ENCODE results near the gene ERC2.

Gene ERC2

GRCh38 chr3:56192001-56192400 is 276.3 kb downstream of the ERC2 start:
- DNase-seq (ENCODE audit: low read depth in 1 of 2, low spot score in 1 of 2), result no peak

- no peak for DNase-seq (ENCODE audit: low read depth in 1 of 2, low spot score in 1 of 2)
Measured at GRCh38 chr3:56190771-56191305, 277.4 kb downstream of the ERC2 start.

GRCh38 chr3:56190130-56190529 is 278.1 kb downstream of the ERC2 start:
- no peak for DNase-seq (ENCODE audit: low read depth in 1 of 2, low spot score in 1 of 2)

GRCh38 chr3:56189536-56189935 is 278.7 kb downstream of the ERC2 start:
- no peak for DNase-seq (ENCODE audit: low read depth in 1 of 2, low spot score in 1 of 2)

- DNase-seq (ENCODE audit: low read depth in 1 of 2, low spot score in 1 of 2), result no peak
Measured at GRCh38 chr3:56188201-56188600, 280.1 kb downstream of the ERC2 start.

GRCh38 chr3:56187051-56187450 is 281.2 kb downstream of the ERC2 start:
- no peak for DNase-seq (ENCODE audit: low read depth in 1 of 2, low spot score in 1 of 2)

GRCh38 chr3:56185827-56186226 is 282.4 kb downstream of the ERC2 start:
- DNase-seq (ENCODE audit: low read depth in 1 of 2, low spot score in 1 of 2), result no peak

- no peak for DNase-seq (ENCODE audit: low read depth in 1 of 2, low spot score in 1 of 2)
Measured at GRCh38 chr3:56183529-56183928, 284.7 kb downstream of the ERC2 start.

- DNase-seq (ENCODE audit: low read depth in 1 of 2, low spot score in 1 of 2), result no peak
Measured at GRCh38 chr3:56180433-56180832, 287.8 kb downstream of the ERC2 start.

- no peak for DNase-seq (ENCODE audit: low read depth in 1 of 2, low spot score in 1 of 2)
Measured at GRCh38 chr3:56173601-56174000, 294.7 kb downstream of the ERC2 start.

GRCh38 chr3:56164436-56164835 is 303.8 kb downstream of the ERC2 start:
- DNase-seq (ENCODE audit: low read depth in 1 of 2, low spot score in 1 of 2), result no peak

- DNase-seq (ENCODE audit: low read depth in 1 of 2, low spot score in 1 of 2), result no peak
Measured at GRCh38 chr3:56157693-56158362, 310.4 kb downstream of the ERC2 start.

GRCh38 chr3:56154297-56154696 is 314.0 kb downstream of the ERC2 start:
- no peak for DNase-seq (ENCODE audit: low read depth in 1 of 2, low spot score in 1 of 2)

- no peak for DNase-seq (ENCODE audit: low read depth in 1 of 2, low spot score in 1 of 2)
Measured at GRCh38 chr3:56147354-56147753, 320.9 kb downstream of the ERC2 start.

- no peak for DNase-seq (ENCODE audit: low read depth in 1 of 2, low spot score in 1 of 2)
Measured at GRCh38 chr3:56145410-56145809, 322.9 kb downstream of the ERC2 start.

- no peak for DNase-seq (ENCODE audit: low read depth in 1 of 2, low spot score in 1 of 2)
Measured at GRCh38 chr3:56144805-56145204, 323.5 kb downstream of the ERC2 start.

GRCh38 chr3:56137415-56137814 is 330.9 kb downstream of the ERC2 start:
- DNase-seq (ENCODE audit: low read depth in 1 of 2, low spot score in 1 of 2), result no peak

- DNase-seq (ENCODE audit: low read depth in 1 of 2, low spot score in 1 of 2), result no peak
Measured at GRCh38 chr3:56136514-56136913, 331.8 kb downstream of the ERC2 start.

- DNase-seq (ENCODE audit: low read depth in 1 of 2, low spot score in 1 of 2), result no peak
Measured at GRCh38 chr3:56135941-56136340, 332.3 kb downstream of the ERC2 start.

GRCh38 chr3:56133423-56133822 is 334.8 kb downstream of the ERC2 start:
- DNase-seq (ENCODE audit: low read depth in 1 of 2, low spot score in 1 of 2), result no peak

- no peak for DNase-seq (ENCODE audit: low read depth in 1 of 2, low spot score in 1 of 2)
Measured at GRCh38 chr3:56132762-56133161, 335.5 kb downstream of the ERC2 start.

GRCh38 chr3:56131974-56132590 is 336.2 kb downstream of the ERC2 start:
- no peak for DNase-seq (ENCODE audit: low read depth in 1 of 2, low spot score in 1 of 2)

GRCh38 chr3:56130036-56130435 is 338.2 kb downstream of the ERC2 start:
- no peak for DNase-seq (ENCODE audit: low read depth in 1 of 2, low spot score in 1 of 2)

Data from activated T-helper 1 cell treated with anti-CD3 and anti-CD28 coated beads, Interleukin-2, amount 50 U/mL, for 16 hours (primary cell).